ENCODE data around the gene MCTP1.

GRCh38 chr5:94667937-94668336, 617.0 kb downstream of the MCTP1 start:
- TF ChIP-seq CTCF (optimal IDR thresholded peaks at IDR 0.05 in 1 of 3, IDR thresholded peaks at IDR 0.05 in 1 of 3, conservative IDR thresholded peaks at IDR 0.05 in 1 of 3; ENCODE audit: extremely low read depth in 1 of 3, insufficient read depth in 2 of 3, low read length in 3 of 3): no peak
- no peak for TF ChIP-seq EZH2 (IDR thresholded peaks at IDR 0.05; ENCODE audit: low read length)
